ENCODE measurements around the gene ITGB1BP1. TPM values are rescaled to one million over a fixed set of nuclear protein-coding genes. Genes with fewer than 3 reads are reported as not detected.
A peak's percentile ranks its signal among the peaks of the same experiment; 100 is the strongest.

Gene ITGB1BP1
- total and polyA plus RNA-seq, 8 donors: 71.5 to 89.2 (median 79.2) TPM

- no peak for TF ChIP-seq CTCF (IDR thresholded peaks at IDR 0.05)
- Histone ChIP-seq H3K9me3 (no peaks in the 10 kb centered on the region), H3K4me3 (no peak overlapping the region), H3K36me3 (peaks cover 0 to 40% of the 10 kb centered on the region in 2 donors), H3K27me3 (no peaks in the 10 kb centered on the region), H3K4me1 (no peaks in the 10 kb centered on the region), H3K27ac (peak overlapping the region in 1 of 2 donors; percentile 29)
- DNase-seq (no peak), ATAC-seq (no peak)
- intact Hi-C loops (cut with DNase I): no loop called here
Observed at GRCh38 chr2:9355716-9356115, 67.6 kb downstream of the ITGB1BP1 start.

GRCh38 chr2:9355270-9355669 lies 68.1 kb downstream of the ITGB1BP1 start:
- Histone ChIP-seq H3K36me3 (peaks cover 0 to 40% of the 10 kb centered on the region in 2 donors), H3K4me1 (no peaks in the 10 kb centered on the region), H3K9me3 (no peaks in the 10 kb centered on the region), H3K27me3 (no peaks in the 10 kb centered on the region), H3K27ac (no peak overlapping the region), H3K4me3 (no peak overlapping the region)
- intact Hi-C loops (cut with DNase I): no loop called here
- DNase-seq: no peak
- TF ChIP-seq CTCF (IDR thresholded peaks at IDR 0.05): no peak
- ATAC-seq: no peak

GRCh38 chr2:9354318-9354717 lies 69.0 kb downstream of the ITGB1BP1 start:
- no peak for DNase-seq
- no peak overlapping the region for H3K27ac ChIP-seq
- TF ChIP-seq CTCF (IDR thresholded peaks at IDR 0.05): no peak
- intact Hi-C loops (cut with DNase I): no loop called here
- ATAC-seq: no peak
- H3K36me3 ChIP-seq: peaks cover 0 to 37% of the 10 kb centered on the region in 2 donors
- no peaks in the 10 kb centered on the region for H3K9me3 ChIP-seq
- no peaks in the 10 kb centered on the region for H3K4me1 ChIP-seq
- no peaks in the 10 kb centered on the region for H3K27me3 ChIP-seq
- no peak overlapping the region for H3K4me3 ChIP-seq

Other genes starting within 250 kb of the ITGB1BP1 start
- 10 to 100 TPM; 21.1 to 27.3 TPM for gene ASAP2, start 216.7 kb downstream of the ITGB1BP1 start, total RNA-seq
- 10 to 100 TPM; 34.0 to 41.8 (median 37.5) TPM for gene ASAP2, start 216.7 kb downstream of the ITGB1BP1 start, polyA plus RNA-seq (ENCODE audit: insufficient read length in 6 of 6)
- 10 to 100 TPM; 25.9 to 30.3 TPM for gene CPSF3, start 126 bp upstream of the ITGB1BP1 start, total RNA-seq
- gene CPSF3, start 126 bp upstream of the ITGB1BP1 start, polyA plus RNA-seq (ENCODE audit: insufficient read length in 6 of 6): 10 to 100 TPM; 43.5 to 58.7 (median 48.1) TPM
- 10 to 100 TPM; 46.3 to 56.0 TPM for gene IAH1, start 51.0 kb upstream of the ITGB1BP1 start, total RNA-seq
- 10 to 100 TPM; 41.9 to 57.1 (median 50.3) TPM for gene IAH1, start 51.0 kb upstream of the ITGB1BP1 start, polyA plus RNA-seq (ENCODE audit: insufficient read length in 6 of 6)
- 10 to 100 TPM; 40.9 to 55.8 TPM for gene ADAM17, start 132.3 kb upstream of the ITGB1BP1 start, total RNA-seq
- 10 to 100 TPM; 40.7 to 51.5 (median 43.9) TPM for gene ADAM17, start 132.3 kb upstream of the ITGB1BP1 start, polyA plus RNA-seq (ENCODE audit: insufficient read length in 6 of 6)
- gene YWHAQ, start 207.5 kb upstream of the ITGB1BP1 start, total RNA-seq: 100 to 1,000 TPM; 229 to 257 TPM
- 100 to 1,000 TPM; 352 to 443 (median 404) TPM for gene YWHAQ, start 207.5 kb upstream of the ITGB1BP1 start, polyA plus RNA-seq (ENCODE audit: insufficient read length in 6 of 6)

Measured in left lung (tissue), 10 donors.